Measurements from ENCODE around the gene C1orf216. TPM values are rescaled to one million over a fixed set of nuclear protein-coding genes. Genes with fewer than 3 reads are reported as not detected.

C1orf216 gene
- total and polyA plus RNA-seq, 8 donors, result 1.5 to 5.2 (median 3.2) TPM

DNA sequence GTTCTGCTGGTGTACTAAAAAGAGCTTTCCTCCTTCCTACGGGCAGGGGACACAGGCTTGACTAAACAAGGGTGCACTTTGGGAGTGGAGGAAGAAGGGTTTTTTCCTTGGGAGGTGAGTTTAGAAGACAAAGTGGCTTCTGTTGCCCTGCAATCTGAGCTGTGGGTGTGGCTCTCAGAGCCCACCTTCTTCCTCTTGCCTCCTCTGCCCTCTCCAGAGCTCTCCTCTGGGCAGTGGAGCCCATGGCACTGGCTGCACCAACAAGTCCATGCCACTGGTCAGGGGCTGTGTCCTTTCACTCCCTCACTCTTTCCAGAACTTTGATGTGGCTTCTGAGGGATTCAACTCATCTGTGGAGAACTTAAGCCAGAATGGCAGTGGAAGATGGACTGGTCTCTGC, 51.8 kb downstream of the C1orf216 start:
- no peaks in the 10 kb centered on the region for H3K36me3 ChIP-seq
- no peak overlapping the region for H3K27ac ChIP-seq
- no peak for DNase-seq
- 30 to 40% methylated on average over 1 of the region's 1 CpG for WGBS, 2 donors
- H3K4me3 ChIP-seq, result no peak overlapping the region
- FAIRE-seq, result no peak
- H3K4me1 ChIP-seq, result no peaks in the 10 kb centered on the region
- H3K9me3 ChIP-seq, result no peaks in the 10 kb centered on the region
- intact Hi-C loops (cut with DNase I), result no loop called here
- TF ChIP-seq, protein P1, sequence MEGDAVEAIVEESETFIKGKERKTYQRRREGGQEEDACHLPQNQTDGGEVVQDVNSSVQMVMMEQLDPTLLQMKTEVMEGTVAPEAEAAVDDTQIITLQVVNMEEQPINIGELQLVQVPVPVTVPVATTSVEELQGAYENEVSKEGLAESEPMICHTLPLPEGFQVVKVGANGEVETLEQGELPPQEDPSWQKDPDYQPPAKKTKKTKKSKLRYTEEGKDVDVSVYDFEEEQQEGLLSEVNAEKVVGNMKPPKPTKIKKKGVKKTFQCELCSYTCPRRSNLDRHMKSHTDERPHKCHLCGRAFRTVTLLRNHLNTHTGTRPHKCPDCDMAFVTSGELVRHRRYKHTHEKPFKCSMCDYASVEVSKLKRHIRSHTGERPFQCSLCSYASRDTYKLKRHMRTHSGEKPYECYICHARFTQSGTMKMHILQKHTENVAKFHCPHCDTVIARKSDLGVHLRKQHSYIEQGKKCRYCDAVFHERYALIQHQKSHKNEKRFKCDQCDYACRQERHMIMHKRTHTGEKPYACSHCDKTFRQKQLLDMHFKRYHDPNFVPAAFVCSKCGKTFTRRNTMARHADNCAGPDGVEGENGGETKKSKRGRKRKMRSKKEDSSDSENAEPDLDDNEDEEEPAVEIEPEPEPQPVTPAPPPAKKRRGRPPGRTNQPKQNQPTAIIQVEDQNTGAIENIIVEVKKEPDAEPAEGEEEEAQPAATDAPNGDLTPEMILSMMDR (IDR thresholded peaks at IDR 0.05), result no peak
- no peak for ATAC-seq
- no peaks in the 10 kb centered on the region for H3K27me3 ChIP-seq

- no peak overlapping the region for H3K27ac ChIP-seq
- no peak overlapping the region for H3K4me3 ChIP-seq
- DNase-seq, result no peak
- H3K4me1 ChIP-seq, result no peaks in the 10 kb centered on the region
- ATAC-seq, result no peak
- no peaks in the 10 kb centered on the region for H3K9me3 ChIP-seq
- no peaks in the 10 kb centered on the region for H3K27me3 ChIP-seq
- intact Hi-C loops (cut with DNase I), result no loop called here
- H3K36me3 ChIP-seq, result no peaks in the 10 kb centered on the region
- FAIRE-seq, result no peak
- TF ChIP-seq, protein P1 (IDR thresholded peaks at IDR 0.05), result no peak
- WGBS, 2 donors, result 72 to 84% methylated on average over 2 of the region's 2 CpGs
These were observed 52.5 kb downstream of the C1orf216 start for GRCh38 chr1:35666216-35666615.

Other genes starting within 250 kb of the C1orf216 start
- gene KIAA0319L, start 161.5 kb downstream of the C1orf216 start, total RNA-seq, result 10 to 100 TPM; 41.7 to 50.8 (median 45.7) TPM
- 10 to 100 TPM; 22.9 to 37.4 TPM for gene KIAA0319L, start 161.5 kb downstream of the C1orf216 start, polyA plus RNA-seq
- 10 to 100 TPM in 1 of 6 donors, 1 to 10 TPM in 5; 4.4 to 12.8 (median 6.9) TPM for gene NCDN, start 161.1 kb downstream of the C1orf216 start, total RNA-seq
- 10 to 100 TPM in 1 of 2 donors, 1 to 10 TPM in 1; 7.4 to 11.0 TPM for gene NCDN, start 161.1 kb downstream of the C1orf216 start, polyA plus RNA-seq
- under 1 TPM; 0.08 to 0.87 (median 0.21) TPM for gene TFAP2E, start 145.6 kb downstream of the C1orf216 start, total RNA-seq
- gene TFAP2E, start 145.6 kb downstream of the C1orf216 start, polyA plus RNA-seq, result 1 to 10 TPM; 1.1 to 2.0 TPM
- gene PSMB2, start 77.4 kb downstream of the C1orf216 start, total RNA-seq, result 10 to 100 TPM; 13.2 to 24.2 (median 21.0) TPM
- gene PSMB2, start 77.4 kb downstream of the C1orf216 start, polyA plus RNA-seq, result 10 to 100 TPM; 13.7 to 23.8 TPM
- under 1 TPM in 5 of 6 donors, not detected in 1; 0.12 to 1.00 (median 0.49) TPM for gene CLSPN, start 51.1 kb upstream of the C1orf216 start, total RNA-seq
- under 1 TPM in 1 of 2 donors, not detected in 1; 0.23 TPM for gene CLSPN, start 51.1 kb upstream of the C1orf216 start, polyA plus RNA-seq
- gene AGO4, start 89.1 kb upstream of the C1orf216 start, total RNA-seq, result 10 to 100 TPM in 1 of 6 donors, 1 to 10 TPM in 5; 3.2 to 10.7 (median 7.2) TPM
- gene AGO4, start 89.1 kb upstream of the C1orf216 start, polyA plus RNA-seq, result 1 to 10 TPM; 4.9 to 6.0 TPM
- gene AGO1, start 164.3 kb upstream of the C1orf216 start, total RNA-seq, result 10 to 100 TPM; 10.2 to 18.7 (median 13.2) TPM
- 1 to 10 TPM; 2.7 to 3.3 TPM for gene AGO1, start 164.3 kb upstream of the C1orf216 start, polyA plus RNA-seq
- 10 to 100 TPM in 3 of 6 donors, 1 to 10 TPM in 3; 7.7 to 16.6 (median 9.9) TPM for gene AGO3, start 212.2 kb upstream of the C1orf216 start, total RNA-seq
- gene AGO3, start 212.2 kb upstream of the C1orf216 start, polyA plus RNA-seq, result 1 to 10 TPM; 2.2 to 2.8 TPM

Measured in pancreas (tissue), 10 donors.